Gastrocnemius medialis (tissue), 4 donors: Measurements from ENCODE around the gene CXXC4. TPM values are rescaled to one million over a fixed set of nuclear protein-coding genes. Genes with fewer than 3 reads are reported as not detected.

ENCODE experiments used
- ATAC-seq, 2 donors: fragments of 150-250 bp; one replicate each; pipeline ENCODE4 v1.9.1; 2016
- DNase-seq, 2 donors: peaks; one replicate each; pipeline ENCODE4 v3.0.0-alpha.2; 2019
- H3K27ac ChIP-seq, 4 donors: fragments of 200-600 bp; sonication (generic); 1 replicate in 1 of 4; 2 replicates in 3 of 4; pipeline ENCODE4 v1.5.1; 2016 to 2018; ENCODE audit warnings: mild to moderate bottlenecking in 2 of 4, moderate library complexity in 1 of 4
- H3K27me3 ChIP-seq, 3 donors: fragments of 200-600 bp; sonication (generic) in 2 of 3; 1 replicate in 1 of 3; 2 replicates in 2 of 3; pipeline versions ENCODE4 v1.5.1 to v1.6.0; 2016 to 2019; ENCODE audit warnings: mild to moderate bottlenecking in 1 of 3, moderate library complexity in 1 of 3
- H3K36me3 ChIP-seq, 2 donors: fragments of 200-600 bp; sonication (generic) in 1 of 2; one replicate each; pipeline ENCODE4 v1.5.1; 2017 to 2018
- H3K4me1 ChIP-seq, 2 donors: fragments of 200-600 bp; sonication (generic) in 1 of 2; one replicate each; pipeline ENCODE4 v1.5.1; 2016 to 2017; ENCODE audit warnings: mild to moderate bottlenecking in 2 of 2
- H3K4me3 ChIP-seq, 4 donors: fragments of 200-600 bp; sonication (generic) in 3 of 4; 1 replicate in 1 of 4; 2 replicates in 3 of 4; pipeline ENCODE4 v1.5.1; 2016 to 2019; ENCODE audit warnings: mild to moderate bottlenecking in 2 of 4
- H3K9me3 ChIP-seq, 3 donors: fragments of 200-600 bp; sonication (generic) in 2 of 3; 1 replicate in 1 of 3; 2 replicates in 2 of 3; pipeline ENCODE4 v1.5.1; 2016 to 2019
- POLR2A ChIP-seq, 2 donors: fragments of 450-650 bp; IDR thresholded peaks; one replicate each; pipeline ENCODE4 v1.6.1; 2017; ENCODE audit warnings: antibody characterized with exemption in 2 of 2, mild to moderate bottlenecking in 2 of 2, moderate library complexity in 2 of 2
- in situ Hi-C, 4 donors: fragments of 200-750 bp; cut with MboI; loops; one replicate each; pipeline versions ENCODE4 v1.15.0 to v1.8.0; 2017; ENCODE audit warnings: low sequenced_read_pairs in 4 of 4
- intact Hi-C: fragments of 100-400 bp; cut with DNase I; formaldehyde crosslinking; loops from one replicate; pipeline ENCODE4 v1.15.1; 2023; ENCODE audit warnings: low total_unique reads
- total RNA-seq, 4 donors: library from RNA; depleted of rRNA; stranded (reverse); fragments of >200 nt; gene quantifications; one replicate each; pipeline versions ENCODE4 v1.1.0 to v1.2.3, GENCODE V29; 2016
- TF ChIP-seq, protein P1 (sequence below), 5 experiments: fragments of 450-650 bp in 3 of 5; fragments of 200-600 bp in 2 of 5; sonication (generic) in 2 of 5; IDR thresholded peaks in 4 of 5; conservative IDR thresholded peaks in 1 of 5; 1 replicate in 4 of 5; 2 replicates in 1 of 5; pipeline ENCODE4 v1.5.1; 2016 to 2019; ENCODE audit warnings: antibody characterized with exemption in 5 of 5, mild to moderate bottlenecking in 3 of 5, moderate library complexity in 3 of 5

The CXXC4 gene
- under 1 TPM in 3 of 4 donors, not detected in 1; 0.17 to 0.36 (median 0.24) TPM for total RNA-seq

DNA sequence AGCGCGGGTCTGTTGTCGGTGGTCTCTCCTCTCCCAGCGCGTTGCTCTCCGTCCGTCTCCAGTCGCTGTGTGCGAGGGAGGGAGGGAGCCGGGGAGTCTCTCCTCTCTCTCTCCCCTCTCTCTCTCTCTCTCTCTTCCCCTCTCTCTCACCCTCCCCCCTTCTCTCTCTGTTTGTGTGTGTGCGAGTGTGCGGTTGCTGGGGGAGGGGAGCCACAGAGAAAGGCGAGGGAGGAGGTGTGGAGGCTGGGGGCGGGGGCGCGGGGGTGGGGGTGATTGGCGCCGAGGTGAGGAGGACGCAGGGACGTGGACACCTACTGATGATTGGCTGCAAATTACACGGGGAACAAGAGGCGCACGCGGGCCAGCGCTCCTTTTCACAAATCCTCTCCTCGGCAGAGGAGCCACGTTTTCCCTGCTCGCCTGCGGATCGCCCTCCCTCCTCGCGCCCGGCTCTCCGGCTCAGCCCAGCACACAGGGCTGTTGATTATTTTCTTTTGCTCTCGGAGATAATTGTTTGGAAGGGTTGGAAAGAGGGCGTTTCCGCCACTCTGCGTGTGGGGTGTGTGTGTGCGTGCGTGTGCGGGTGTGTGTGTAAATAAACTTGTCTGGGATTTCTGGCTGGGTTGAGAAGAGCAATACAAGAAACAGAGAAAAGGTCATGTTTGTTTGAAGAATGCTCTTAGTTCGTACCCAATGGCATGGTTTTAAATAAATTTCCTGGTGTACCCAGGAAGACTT is at the start of gene CXXC4:
TSS of gene CXXC4 (minus strand) at position 73 of the 738 bp plus-strand sequence. CDS start 3,092 bp downstream, outside the sequence.
- Histone ChIP-seq H3K4me1 (peaks cover 11 to 18% of the 10 kb centered on the region in 2 donors), H3K36me3 (no peaks in the 10 kb centered on the region), H3K9me3 (no peaks in the 10 kb centered on the region), H3K27me3 (peaks cover 15 to 42% (median 20%) of the 10 kb centered on the region in 3 donors), H3K27ac (peak within 1 kb of the TSS; percentile 49 to 72 (median 62)), H3K4me3 (peak within 1 kb of the TSS; percentile 57 to 63 (median 62))
- TF ChIP-seq, protein P1, sequence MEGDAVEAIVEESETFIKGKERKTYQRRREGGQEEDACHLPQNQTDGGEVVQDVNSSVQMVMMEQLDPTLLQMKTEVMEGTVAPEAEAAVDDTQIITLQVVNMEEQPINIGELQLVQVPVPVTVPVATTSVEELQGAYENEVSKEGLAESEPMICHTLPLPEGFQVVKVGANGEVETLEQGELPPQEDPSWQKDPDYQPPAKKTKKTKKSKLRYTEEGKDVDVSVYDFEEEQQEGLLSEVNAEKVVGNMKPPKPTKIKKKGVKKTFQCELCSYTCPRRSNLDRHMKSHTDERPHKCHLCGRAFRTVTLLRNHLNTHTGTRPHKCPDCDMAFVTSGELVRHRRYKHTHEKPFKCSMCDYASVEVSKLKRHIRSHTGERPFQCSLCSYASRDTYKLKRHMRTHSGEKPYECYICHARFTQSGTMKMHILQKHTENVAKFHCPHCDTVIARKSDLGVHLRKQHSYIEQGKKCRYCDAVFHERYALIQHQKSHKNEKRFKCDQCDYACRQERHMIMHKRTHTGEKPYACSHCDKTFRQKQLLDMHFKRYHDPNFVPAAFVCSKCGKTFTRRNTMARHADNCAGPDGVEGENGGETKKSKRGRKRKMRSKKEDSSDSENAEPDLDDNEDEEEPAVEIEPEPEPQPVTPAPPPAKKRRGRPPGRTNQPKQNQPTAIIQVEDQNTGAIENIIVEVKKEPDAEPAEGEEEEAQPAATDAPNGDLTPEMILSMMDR (IDR thresholded peaks at IDR 0.05 in 4 of 5, conservative IDR thresholded peaks at IDR 0.05 in 1 of 5), result no peak
- TF ChIP-seq POLR2A (IDR thresholded peaks at IDR 0.05), result no peak
- in situ Hi-C loops (no loop called here), intact Hi-C loops (loop anchor here (5.0 kb wide), 1 partner anchor 977 kb away; the partner anchor contains the start of gene PPA2)
- peak; percentile 49 to 58 for ATAC-seq
- DNase-seq, result peak; percentile 3 to 13

DNA sequence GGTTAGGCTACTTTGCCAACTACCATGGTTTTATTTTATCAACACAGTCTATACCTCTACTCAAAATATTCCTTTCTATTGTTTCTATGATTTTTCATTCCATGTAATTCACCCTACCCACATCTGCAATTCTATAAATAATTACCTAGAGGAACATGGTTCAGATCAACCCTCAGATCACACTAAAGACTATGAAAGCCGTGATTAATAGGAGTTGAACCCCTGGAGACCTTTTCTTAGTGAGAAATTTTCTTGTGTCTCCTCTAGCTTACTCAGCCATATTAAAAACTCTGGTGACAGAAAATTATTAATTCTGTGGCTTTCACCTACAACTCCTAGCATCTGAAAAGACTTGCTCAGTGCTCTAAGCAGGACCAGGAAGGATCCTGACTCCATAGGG is 38.5 kb upstream of the CXXC4 start:
- H3K9me3 ChIP-seq, result no peaks in the 10 kb centered on the region
- H3K36me3 ChIP-seq, result no peaks in the 10 kb centered on the region
- H3K4me1 ChIP-seq, result no peaks in the 10 kb centered on the region
- DNase-seq, result no peak
- no peak for ATAC-seq
- no peak overlapping the region for H3K4me3 ChIP-seq
- no peaks in the 10 kb centered on the region for H3K27me3 ChIP-seq
- no peak overlapping the region for H3K27ac ChIP-seq
- TF ChIP-seq, protein P1 (IDR thresholded peaks at IDR 0.05 in 4 of 5, conservative IDR thresholded peaks at IDR 0.05 in 1 of 5), result no peak
- no peak for TF ChIP-seq POLR2A (IDR thresholded peaks at IDR 0.05)
- in situ Hi-C loops (no loop called here), intact Hi-C loops (no loop called here)

DNA sequence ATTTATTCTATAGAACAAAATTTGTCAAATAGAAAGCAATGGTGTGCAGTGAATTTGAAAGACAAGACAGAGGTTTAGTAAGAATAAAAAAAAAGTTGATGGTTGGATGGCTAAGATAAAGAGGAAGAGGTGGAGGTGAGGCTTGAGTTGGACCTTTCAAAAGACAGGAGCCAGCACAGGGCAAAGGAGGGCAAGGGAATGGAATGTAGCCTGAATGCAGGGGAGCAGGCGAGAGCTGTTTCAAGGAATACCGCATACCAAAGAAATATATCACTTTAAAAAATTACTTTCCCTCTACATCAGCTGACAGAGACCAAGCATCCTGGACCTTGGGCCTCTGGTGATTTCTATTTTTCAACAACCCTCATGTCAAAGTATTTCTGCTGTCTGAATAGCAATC is 38.0 kb upstream of the CXXC4 start:
- intact Hi-C loops (no loop called here), in situ Hi-C loops (no loop called here)
- Histone ChIP-seq H3K4me3 (no peak overlapping the region), H3K4me1 (no peaks in the 10 kb centered on the region), H3K27ac (no peak overlapping the region), H3K27me3 (no peaks in the 10 kb centered on the region), H3K9me3 (no peaks in the 10 kb centered on the region), H3K36me3 (no peaks in the 10 kb centered on the region)
- no peak for TF ChIP-seq POLR2A (IDR thresholded peaks at IDR 0.05)
- TF ChIP-seq, protein P1 (IDR thresholded peaks at IDR 0.05 in 4 of 5, conservative IDR thresholded peaks at IDR 0.05 in 1 of 5), result no peak
- ATAC-seq (no peak), DNase-seq (no peak)

DNA sequence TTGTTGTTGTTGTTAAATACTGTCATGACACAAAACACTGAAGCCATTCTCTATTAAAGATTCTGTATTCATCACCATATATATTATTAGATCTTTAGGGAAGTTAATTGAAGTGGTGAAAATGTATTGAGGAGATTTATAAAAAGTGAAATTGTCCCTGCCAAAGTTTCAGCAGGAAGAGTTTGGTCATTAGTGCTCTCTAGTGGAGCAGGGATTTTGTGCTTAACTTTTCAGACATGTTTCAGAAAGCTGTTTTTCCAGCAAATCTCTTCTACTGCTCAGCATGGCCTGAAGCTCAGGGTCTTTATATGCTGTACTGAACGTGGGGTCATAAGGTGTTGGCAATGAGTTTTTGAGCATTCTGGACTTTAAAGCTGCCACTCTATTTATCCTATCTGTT is 36.7 kb upstream of the CXXC4 start:
- Histone ChIP-seq H3K4me1 (no peaks in the 10 kb centered on the region), H3K27me3 (no peaks in the 10 kb centered on the region), H3K9me3 (no peaks in the 10 kb centered on the region), H3K4me3 (no peak overlapping the region), H3K36me3 (no peaks in the 10 kb centered on the region), H3K27ac (no peak overlapping the region)
- no peak for TF ChIP-seq POLR2A (IDR thresholded peaks at IDR 0.05)
- TF ChIP-seq, protein P1 (IDR thresholded peaks at IDR 0.05 in 4 of 5, conservative IDR thresholded peaks at IDR 0.05 in 1 of 5), result no peak
- in situ Hi-C loops, result no loop called here
- ATAC-seq (no peak), DNase-seq (no peak)
- intact Hi-C loops, result no loop called here
